Vagina (tissue), 2 donors: ENCODE measurements around the gene KLLN. TPM values are rescaled to one million over a fixed set of nuclear protein-coding genes. Genes with fewer than 3 reads are reported as not detected.
"Not testable (repeated sequence)": the region's sequence is repeated elsewhere in the genome, so short reads cannot be mapped to it uniquely, and the experiment has no call there.

Experiments used
- DNase-seq, 2 donors: peaks; one replicate each; pipeline ENCODE4 v3.0.0-alpha.2; 2017; ENCODE audit errors: extremely low spot score in 2 of 2
- H3K27ac ChIP-seq: fragments of 200-600 bp; sonication (generic); one replicate; pipeline ENCODE4 v1.5.1; 2019
- H3K27me3 ChIP-seq: fragments of 200-600 bp; sonication (generic); one replicate; pipeline ENCODE4 v1.5.1; 2019
- H3K36me3 ChIP-seq, 2 donors: fragments of 200-600 bp; sonication (generic); one replicate each; pipeline ENCODE4 v1.5.1; 2017 to 2019
- H3K4me1 ChIP-seq: fragments of 200-600 bp; sonication (generic); one replicate; pipeline ENCODE4 v1.5.1; 2019
- H3K4me3 ChIP-seq, 2 donors: fragments of 200-600 bp; sonication (generic); 1 replicate in 1 of 2; 2 replicates in 1 of 2; pipeline ENCODE4 v1.5.1; 2016 to 2019
- H3K9me3 ChIP-seq: fragments of 200-600 bp; sonication (generic); one replicate; pipeline ENCODE4 v1.5.1; 2019
- CTCF ChIP-seq, 3 experiments: fragments of 450-650 bp in 2 of 3; fragments of 200-600 bp in 1 of 3; sonication (generic) in 1 of 3; IDR thresholded peaks; one replicate each; pipeline ENCODE4 v1.5.1; 2017 to 2019; ENCODE audit warnings: antibody characterized with exemption in 3 of 3, mild to moderate bottlenecking in 2 of 3, moderate library complexity in 2 of 3
- POLR2A ChIP-seq, 2 donors: fragments of 450-650 bp; IDR thresholded peaks; one replicate each; pipeline ENCODE4 v1.6.1; 2017; ENCODE audit warnings: antibody characterized with exemption in 2 of 2, mild to moderate bottlenecking in 2 of 2, moderate library complexity in 2 of 2
- POLR2AphosphoS5 ChIP-seq, 2 donors: sonication (generic); formaldehyde crosslinking; IDR thresholded peaks; one replicate each; pipeline ENCODE4 v1.9.0; 2017; ENCODE audit warnings: antibody characterized with exemption in 2 of 2, mild to moderate bottlenecking in 2 of 2, low read depth in 1 of 2; ENCODE audit not compliant: insufficient read depth in 1 of 2
- intact Hi-C: fragments of 100-400 bp; cut with DNase I; formaldehyde crosslinking; loops from one replicate; pipeline ENCODE4 v1.15.1; 2023
- total RNA-seq: library from RNA; depleted of rRNA; stranded (reverse); fragments of >200 nt; gene quantifications from one replicate; pipeline ENCODE4 v1.2.3, GENCODE V29; 2016

The KLLN gene
- total RNA-seq, 1 donor from 2014 or later: 0.25 TPM

- no peaks in the 10 kb centered on the region for H3K9me3 ChIP-seq
- H3K4me1 ChIP-seq: no peaks in the 10 kb centered on the region
- no peaks in the 10 kb centered on the region for H3K27me3 ChIP-seq
- H3K27ac ChIP-seq: no peak overlapping the region
- no peak for DNase-seq
- intact Hi-C loops: no loop called here
- H3K4me3 ChIP-seq: no peak overlapping the region
- TF ChIP-seq POLR2A (IDR thresholded peaks at IDR 0.05) (no peak), POLR2AphosphoS5 (IDR thresholded peaks at IDR 0.05; ENCODE audit: insufficient read depth in 1 of 2, low read depth in 1 of 2) (no peak), CTCF (IDR thresholded peaks at IDR 0.05) (no peak)
- no peaks in the 10 kb centered on the region for H3K36me3 ChIP-seq
Measured at GRCh38 chr10:87841186-87841585, 22.1 kb downstream of the KLLN start.

- intact Hi-C loops: no loop called here
- Histone ChIP-seq H3K36me3 (no peaks in the 10 kb centered on the region), H3K4me1 (no peaks in the 10 kb centered on the region), H3K27ac (no peak overlapping the region), H3K9me3 (no peaks in the 10 kb centered on the region), H3K4me3 (no peak overlapping the region), H3K27me3 (no peaks in the 10 kb centered on the region)
- no peak for DNase-seq
- TF ChIP-seq CTCF (IDR thresholded peaks at IDR 0.05): no peak
- TF ChIP-seq POLR2AphosphoS5 (IDR thresholded peaks at IDR 0.05; ENCODE audit: insufficient read depth in 1 of 2, low read depth in 1 of 2): no peak
- TF ChIP-seq POLR2A (IDR thresholded peaks at IDR 0.05): no peak
Measured at GRCh38 chr10:87838650-87839049, 24.7 kb downstream of the KLLN start.

GRCh38 chr10:87837445-87837844, 25.9 kb downstream of the KLLN start:
- DNase-seq: no peak
- Histone ChIP-seq H3K4me1 (no peaks in the 10 kb centered on the region), H3K4me3 (no peak overlapping the region), H3K27ac (no peak overlapping the region), H3K27me3 (no peaks in the 10 kb centered on the region), H3K36me3 (no peaks in the 10 kb centered on the region), H3K9me3 (no peaks in the 10 kb centered on the region)
- no peak for TF ChIP-seq POLR2A (IDR thresholded peaks at IDR 0.05)
- no peak for TF ChIP-seq POLR2AphosphoS5 (IDR thresholded peaks at IDR 0.05; ENCODE audit: insufficient read depth in 1 of 2, low read depth in 1 of 2)
- TF ChIP-seq CTCF (IDR thresholded peaks at IDR 0.05): no peak
- intact Hi-C loops: no loop called here

- intact Hi-C loops: no loop called here
- Histone ChIP-seq H3K36me3 (no peaks in the 10 kb centered on the region), H3K4me3 (no peak overlapping the region), H3K4me1 (no peaks in the 10 kb centered on the region), H3K27ac (no peak overlapping the region), H3K27me3 (no peaks in the 10 kb centered on the region), H3K9me3 (no peaks in the 10 kb centered on the region)
- DNase-seq: no peak
- no peak for TF ChIP-seq CTCF (IDR thresholded peaks at IDR 0.05)
Measured at GRCh38 chr10:87836098-87836497, 27.2 kb downstream of the KLLN start.

GRCh38 chr10:87829986-87830729, 33.2 kb downstream of the KLLN start:
- Histone ChIP-seq H3K4me1 (no peaks in the 10 kb centered on the region), H3K27me3 (no peaks in the 10 kb centered on the region), H3K9me3 (no peaks in the 10 kb centered on the region), H3K4me3 (no peak overlapping the region), H3K36me3 (no peaks in the 10 kb centered on the region), H3K27ac (no peak overlapping the region)
- intact Hi-C loops: no loop called here
- DNase-seq: no peak
- no peak for TF ChIP-seq POLR2A (IDR thresholded peaks at IDR 0.05)
- TF ChIP-seq POLR2AphosphoS5 (IDR thresholded peaks at IDR 0.05; ENCODE audit: insufficient read depth in 1 of 2, low read depth in 1 of 2): no peak
- no peak for TF ChIP-seq CTCF (IDR thresholded peaks at IDR 0.05)

- H3K27ac ChIP-seq, DNase-seq, intact Hi-C loops, H3K9me3 ChIP-seq, H3K4me3 ChIP-seq, H3K27me3 ChIP-seq, H3K36me3 ChIP-seq, H3K4me1 ChIP-seq: not testable (repeated sequence)
Measured at GRCh38 chr10:87829051-87829450, 34.3 kb downstream of the KLLN start.
